NCI-H1417 (cell line): ENCODE measurements around the gene DBNDD1.
"Not testable (repeated sequence)": the region's sequence is repeated elsewhere in the genome, so short reads cannot be mapped to it uniquely, and the experiment has no call there.

ENCODE experiments used
- DNase-seq, 3 experiments: peaks; one replicate each; lab custom pipeline; 2025; lab: John Stamatoyannopoulos, UW

DBNDD1 gene

GRCh38 chr16:89990799-89991198 is 28.5 kb downstream of the DBNDD1 start:
- DNase-seq, result no peak

GRCh38 chr16:89988951-89989350 is 30.3 kb downstream of the DBNDD1 start:
- DNase-seq, result no peak

- no peak for DNase-seq
Measured at GRCh38 chr16:89987169-89987568, 32.1 kb downstream of the DBNDD1 start.

GRCh38 chr16:89986600-89986999 is 32.7 kb downstream of the DBNDD1 start:
- DNase-seq, result no peak

- no peak for DNase-seq
Measured at GRCh38 chr16:89985219-89985618, 34.0 kb downstream of the DBNDD1 start.

- DNase-seq, result no peak
Measured at GRCh38 chr16:89984216-89984615, 35.0 kb downstream of the DBNDD1 start.

GRCh38 chr16:89983536-89983935 is 35.7 kb downstream of the DBNDD1 start:
- DNase-seq, result no peak

- DNase-seq, result no peak
Measured at GRCh38 chr16:89982318-89982717, 36.9 kb downstream of the DBNDD1 start.

- DNase-seq, result no peak
Measured at GRCh38 chr16:89981414-89981813, 37.8 kb downstream of the DBNDD1 start.

GRCh38 chr16:89974870-89975269 is 44.4 kb downstream of the DBNDD1 start:
- no peak for DNase-seq

GRCh38 chr16:89973654-89974335 is 45.5 kb downstream of the DBNDD1 start:
- no peak for DNase-seq

GRCh38 chr16:89973235-89973634 is 46.0 kb downstream of the DBNDD1 start:
- DNase-seq, result no peak

GRCh38 chr16:89972244-89973234 is 46.7 kb downstream of the DBNDD1 start:
- DNase-seq, result peak; percentile 84 to 96 (median 96)

- peak in 2 of 3 experiments; percentile 29 to 62 for DNase-seq
Measured at GRCh38 chr16:89971495-89972243, 47.6 kb downstream of the DBNDD1 start.

GRCh38 chr16:89969741-89970410 is 49.4 kb downstream of the DBNDD1 start:
- no peak for DNase-seq

GRCh38 chr16:89968074-89968473 is 51.2 kb downstream of the DBNDD1 start:
- DNase-seq, result not testable (repeated sequence)

GRCh38 chr16:89967436-89967835 is 51.8 kb downstream of the DBNDD1 start:
- DNase-seq, result not testable (repeated sequence)

- no peak for DNase-seq
Measured at GRCh38 chr16:89966756-89967155, 52.5 kb downstream of the DBNDD1 start.

GRCh38 chr16:89965447-89966225 is 53.6 kb downstream of the DBNDD1 start:
- DNase-seq, result no peak

- DNase-seq, result no peak
Measured at GRCh38 chr16:89964201-89964600, 55.1 kb downstream of the DBNDD1 start.
